Endodermal cell (in vitro differentiated cells): ENCODE data around the gene RUNX1. TPM values are rescaled to one million over a fixed set of nuclear protein-coding genes. Genes with fewer than 3 reads are reported as not detected.

Experiments used
- DNase-seq: peaks from one replicate; pipeline ENCODE4 v3.0.0-alpha.2; 2017
- H3K27ac ChIP-seq: 2 replicates; pipeline ENCODE4 v1.5.1; 2013; ENCODE audit warnings: mild to moderate bottlenecking, low read depth, low read length, moderate library complexity
- H3K27me3 ChIP-seq: 2 replicates; pipeline ENCODE4 v1.6.1; 2013; ENCODE audit warnings: mild to moderate bottlenecking, low read length, moderate library complexity; ENCODE audit not compliant: insufficient read depth, control insufficient read depth, poor library complexity, severe bottlenecking
- H3K36me3 ChIP-seq: 2 replicates; pipeline ENCODE4 v1.7.0; 2013; ENCODE audit warnings: mild to moderate bottlenecking, low read length, moderate library complexity; ENCODE audit not compliant: control insufficient read depth, insufficient read depth
- H3K4me1 ChIP-seq: one replicate; pipeline ENCODE4 v1.7.0; 2013; ENCODE audit warnings: low read length; ENCODE audit not compliant: control insufficient read depth, insufficient read depth
- H3K4me3 ChIP-seq: 2 replicates; pipeline ENCODE4 v1.5.1; 2013; ENCODE audit warnings: mild to moderate bottlenecking, low read length, moderate library complexity
- H3K9ac ChIP-seq: 2 replicates; pipeline ENCODE4 v1.6.1; 2013; ENCODE audit warnings: mild to moderate bottlenecking, low read length, moderate library complexity; ENCODE audit not compliant: poor library complexity, severe bottlenecking; ENCODE audit errors: extremely low read depth
- H3K9me3 ChIP-seq: 2 replicates; pipeline ENCODE4 v1.6.1; 2013; ENCODE audit warnings: mild to moderate bottlenecking, low read length, moderate library complexity; ENCODE audit not compliant: control insufficient read depth
- H3K27ac Mint-ChIP-seq: 2 replicates; pipeline ENCODE4 v1.8.0; 2020; ENCODE audit warnings: mixed read lengths
- H3K27me3 Mint-ChIP-seq: 2 replicates; pipeline ENCODE4 v1.8.0; 2021; ENCODE audit warnings: mild to moderate bottlenecking, mixed read lengths; ENCODE audit not compliant: insufficient read depth
- H3K36me3 Mint-ChIP-seq: 2 replicates; pipeline ENCODE4 v1.8.0; 2020; ENCODE audit warnings: low read depth, mixed read lengths
- H3K4me1 Mint-ChIP-seq: 2 replicates; pipeline ENCODE4 v1.8.0; 2020; ENCODE audit warnings: mixed read lengths
- H3K4me3 Mint-ChIP-seq: 2 replicates; pipeline ENCODE4 v1.8.0; 2020; ENCODE audit warnings: mild to moderate bottlenecking, moderate library complexity, mixed read lengths
- H3K9me3 Mint-ChIP-seq: 2 replicates; pipeline ENCODE4 v1.8.0; 2020; ENCODE audit warnings: mild to moderate bottlenecking, mixed read lengths
- CTCF ChIP-seq: fragments of 200-600 bp; sonication (generic); conservative IDR thresholded peaks from 2 replicates; pipeline ENCODE4 v1.5.0; 2021; ENCODE audit warnings: antibody characterized with exemption, mild to moderate bottlenecking
- WGBS, 2 experiments: methylation state at CpG; one replicate each; pipeline versions ENCODE4 v1.1.5 to v1.1.7; 2013; ENCODE audit warnings: missing lambda C conversion rate in 2 of 2, mixed read lengths in 1 of 2; ENCODE audit not compliant: insufficient coverage in 1 of 2, insufficient read length in 1 of 2; 5-methylcytosine and 5-hydroxymethylcytosine counted together
- total RNA-seq, 2 donors: library from RNA; stranded (reverse); fragmentation: NEBNext Ultra II Directional in 1 of 2; extraction: Animal tissue kit (Norgen Biotek cat#: 25700) in 1 of 2; gene quantifications; 2 replicates in 1 of 2; 3 replicates in 1 of 2; pipeline ENCODE4 v1.2.1, GENCODE V29; 2021

Gene RUNX1
- total RNA-seq, 2 donors from 2014 or later = 0.31 to 2.8 TPM

- Histone ChIP-seq H3K9me3 (no peaks in the 10 kb centered on the region), H3K27me3 (no peaks in the 10 kb centered on the region), H3K27ac (no peak overlapping the region), H3K36me3 (no peaks in the 10 kb centered on the region), H3K4me1 (no peaks in the 10 kb centered on the region), H3K9ac (no peak overlapping the region), H3K4me3 (no peak overlapping the region)
- Mint-ChIP-seq H3K27ac (no peak overlapping the region), H3K4me1 (no peaks in the 10 kb centered on the region), H3K9me3 (no peaks in the 10 kb centered on the region), H3K4me3 (no peak overlapping the region), H3K36me3 (no peaks in the 10 kb centered on the region), H3K27me3 (peaks cover 4% of the 10 kb centered on the region)
- DNase-seq = no peak
- WGBS, 2 experiments = 83 to 93% methylated on average over 3 of the region's 3 CpGs
- no peak for TF ChIP-seq CTCF
Measured at GRCh38 chr21:35006248-35006647, 42.9 kb downstream of the RUNX1 start.

GRCh38 chr21:35005560-35006224 lies 43.4 kb downstream of the RUNX1 start:
- no peaks in the 10 kb centered on the region for H3K36me3 Mint-ChIP-seq

GRCh38 chr21:35005077-35005476 lies 44.0 kb downstream of the RUNX1 start:
- Histone ChIP-seq H3K4me1 (no peaks in the 10 kb centered on the region), H3K4me3 (no peak overlapping the region), H3K9ac (no peak overlapping the region), H3K9me3 (no peaks in the 10 kb centered on the region), H3K36me3 (no peaks in the 10 kb centered on the region), H3K27me3 (no peaks in the 10 kb centered on the region), H3K27ac (no peak overlapping the region)
- Mint-ChIP-seq H3K4me3 (no peak overlapping the region), H3K4me1 (no peaks in the 10 kb centered on the region), H3K9me3 (no peaks in the 10 kb centered on the region), H3K27me3 (peaks cover 4% of the 10 kb centered on the region), H3K36me3 (no peaks in the 10 kb centered on the region), H3K27ac (no peak overlapping the region)
- no peak for DNase-seq
- TF ChIP-seq CTCF = no peak
- WGBS, 2 experiments = no CpG with 5 or more reads among the region's 2 CpGs

More at GRCh38 chr21:35005560-35006224, 43.4 kb downstream of the RUNX1 start:
- Histone ChIP-seq H3K9me3 (no peaks in the 10 kb centered on the region), H3K27ac (no peak overlapping the region), H3K36me3 (no peaks in the 10 kb centered on the region), H3K4me3 (no peak overlapping the region), H3K4me1 (no peaks in the 10 kb centered on the region), H3K27me3 (no peaks in the 10 kb centered on the region), H3K9ac (no peak overlapping the region)
- 84 to 91% methylated on average over 2 to 6 of the region's 6 CpGs for WGBS, 2 experiments
- H3K27ac Mint-ChIP-seq = no peak overlapping the region
- no peak for TF ChIP-seq CTCF
- H3K27me3 Mint-ChIP-seq = peaks cover 4% of the 10 kb centered on the region
- DNase-seq = no peak
- H3K4me1 Mint-ChIP-seq = no peaks in the 10 kb centered on the region
- no peaks in the 10 kb centered on the region for H3K9me3 Mint-ChIP-seq
- H3K4me3 Mint-ChIP-seq = no peak overlapping the region
